HepG2 (cell line): ENCODE measurements around the gene ZFYVE26. TPM values are rescaled to one million over a fixed set of nuclear protein-coding genes. Genes with fewer than 3 reads are reported as not detected.

Experiments used
- ARID2 ChIP-seq: sonication (generic); formaldehyde crosslinking; IDR thresholded peaks from 2 replicates; pipeline ENCODE4 v1.8.1; 2022; ENCODE audit warnings: mild to moderate bottlenecking, missing genetic modification reagents, borderline replicate concordance
- ARID3A ChIP-seq: IDR thresholded peaks from 2 replicates; pipeline ENCODE4 v1.6.1; 2012; ENCODE audit warnings: low read depth, low read length, improper control_type of control experiment
- CHCHD3 ChIP-seq: sonication (generic); formaldehyde crosslinking; IDR thresholded peaks from 2 replicates; pipeline ENCODE4 v1.8.0; 2022; ENCODE audit warnings: mild to moderate bottlenecking, missing genetic modification reagents, moderate library complexity
- CREM ChIP-seq, 2 experiments: sonication (generic) in 1 of 2; formaldehyde crosslinking in 1 of 2; IDR thresholded peaks; 2 replicates each; pipeline versions ENCODE4 v1.4.0 to v1.6.1; 2016 to 2020; ENCODE audit warnings: antibody characterized with exemption in 1 of 2, mild to moderate bottlenecking in 1 of 2, missing genetic modification reagents in 1 of 2
- HIVEP1 ChIP-seq: sonication (generic); formaldehyde crosslinking; IDR thresholded peaks from 2 replicates; pipeline ENCODE4 v1.4.0; 2020; ENCODE audit warnings: mild to moderate bottlenecking, missing genetic modification reagents
- IKZF5 ChIP-seq: IDR thresholded peaks from 2 replicates; pipeline ENCODE4 v1.6.1; 2018; ENCODE audit warnings: missing genetic modification reagents, mild to moderate bottlenecking, missing compliant biosample characterization
- JARID2 ChIP-seq: sonication (generic); formaldehyde crosslinking; IDR thresholded peaks from 2 replicates; pipeline ENCODE4 v1.8.1; 2023; ENCODE audit warnings: missing genetic modification reagents, inconsistent platforms; ENCODE audit not compliant: insufficient replicate concordance
- KLF11 ChIP-seq: IDR thresholded peaks from 2 replicates; pipeline ENCODE4 v1.6.1; 2016; ENCODE audit warnings: missing compliant biosample characterization
- KLF6 ChIP-seq: IDR thresholded peaks from 2 replicates; pipeline ENCODE4 v1.8.0; 2016; ENCODE audit warnings: missing biosample characterization, missing genetic modification reagents
- NFAT5 ChIP-seq: sonication (generic); formaldehyde crosslinking; IDR thresholded peaks from 2 replicates; pipeline ENCODE4 v1.4.0; 2020; ENCODE audit warnings: missing genetic modification reagents
- PRMT3 ChIP-seq: sonication (generic); formaldehyde crosslinking; IDR thresholded peaks from 2 replicates; pipeline ENCODE4 v1.8.1; 2022; ENCODE audit warnings: low read depth, mild to moderate bottlenecking, moderate library complexity, missing genetic modification reagents, borderline replicate concordance
- ZBTB4 ChIP-seq: sonication (generic); formaldehyde crosslinking; IDR thresholded peaks from 2 replicates; pipeline ENCODE4 v1.4.0; 2020; ENCODE audit warnings: missing genetic modification reagents, mild to moderate bottlenecking, borderline replicate concordance
- ZNF557 ChIP-seq: sonication (generic); formaldehyde crosslinking; IDR thresholded peaks from 2 replicates; pipeline ENCODE4 v1.4.0; 2020; ENCODE audit warnings: missing genetic modification reagents
- ZNF83 ChIP-seq: sonication (generic); formaldehyde crosslinking; IDR thresholded peaks from 2 replicates; pipeline ENCODE4 v1.4.0; 2020; ENCODE audit warnings: missing genetic modification reagents, mild to moderate bottlenecking, borderline replicate concordance
- polyA plus RNA-seq, 8 experiments: library from polyadenylated mRNA; depleted of rRNA in 3 of 8; stranded (reverse) in 7 of 8; unstranded in 1 of 8; fragments of >200 nt; fragmentation: Illumina TruSeq in 4 of 8; extraction: Trizol in 4 of 8; gene quantifications; 2 replicates each; pipeline versions ENCODE4 v1.2.1 to v1.2.3, GENCODE V29; 2011 to 2016; ENCODE audit warnings: low read depth in 4 of 8, missing spikeins in 1 of 8, mixed read lengths in 1 of 8; ENCODE audit not compliant: insufficient read depth in 1 of 8
- total RNA-seq, 5 experiments: library from RNA; depleted of rRNA; stranded (reverse); fragments of >200 nt; fragmentation: Illumina TruSeq; extraction: Trizol; gene quantifications; 2 replicates each; pipeline ENCODE4 v1.2.3, GENCODE V29; 2016; ENCODE audit warnings: low read depth in 1 of 5
- TF ChIP-seq, protein P1 (sequence below): fragments of 450-650 bp; IDR thresholded peaks from 2 replicates; pipeline ENCODE4 v1.6.1; 2017

The ZFYVE26 gene
- total and polyA plus RNA-seq, 2 of the 13 experiments (the other 11 are each of a cell fraction or from before 2014, with no cell fraction given): 13.6 to 16.4 TPM

DNA sequence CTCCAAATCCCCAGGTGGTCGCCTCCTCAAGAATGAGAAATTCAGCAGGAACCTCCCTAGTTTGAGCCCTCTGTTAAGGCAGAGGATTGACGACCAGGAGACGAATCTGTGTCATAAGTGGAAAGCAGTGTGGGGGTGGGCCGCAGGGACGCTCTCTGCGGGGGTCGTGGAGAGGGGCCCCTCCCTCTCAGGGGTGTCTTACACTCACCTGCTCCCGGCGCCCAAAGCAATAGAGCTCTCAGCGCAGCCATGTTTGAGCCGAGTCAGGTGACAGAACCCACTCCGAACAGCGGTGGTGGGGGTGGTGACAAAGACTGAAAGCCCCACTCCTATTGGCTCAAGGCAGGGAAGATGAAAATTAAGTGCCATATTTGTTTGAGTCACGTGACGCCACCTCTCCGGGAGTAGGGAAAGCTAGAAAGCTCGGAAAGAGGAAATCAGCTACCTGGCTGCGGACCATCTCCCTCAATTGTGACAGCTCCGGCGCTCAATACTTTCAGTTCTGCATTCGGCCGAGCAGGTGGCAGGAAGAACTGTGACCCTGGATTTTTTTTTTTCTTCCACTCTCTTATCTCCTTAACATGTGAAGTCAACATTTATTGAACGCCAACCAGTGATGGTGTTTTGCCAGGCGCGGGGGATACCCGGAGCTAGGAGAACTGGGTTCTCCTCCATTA is at the start of gene ZFYVE26 (continued):
- TF ChIP-seq IKZF5 (CRISPR knock-in tag) (0 out of 2 replicates have a peak, but pooled peaks have one; percentile 17), ZBTB4 (no peak), HIVEP1 (CRISPR knock-in tag) (no peak; the same call in 1 of the 2 replicates), KLF11 (CRISPR knock-in tag) (0 out of 2 replicates have a peak, but pooled peaks have one; percentile 18), KLF6 (CRISPR knock-in tag) (no peak), CREM (IDR thresholded peaks at IDR 0.05) (peak; percentile 77), CREM (CRISPR knock-in tag; IDR thresholded peaks at IDR 0.05) (no peak), NFAT5 (CRISPR knock-in tag) (no peak), ARID3A (peak; percentile 21; the same call in 1 of the 2 replicates), PRMT3 (CRISPR knock-in tag) (no peak), ZNF557 (no peak), ARID2 (CRISPR knock-in tag) (no peak), ZNF83 (CRISPR knock-in tag) (no peak), CHCHD3 (CRISPR knock-in tag) (no peak), JARID2 (CRISPR knock-in tag) (no peak)
- TF ChIP-seq, protein P1, sequence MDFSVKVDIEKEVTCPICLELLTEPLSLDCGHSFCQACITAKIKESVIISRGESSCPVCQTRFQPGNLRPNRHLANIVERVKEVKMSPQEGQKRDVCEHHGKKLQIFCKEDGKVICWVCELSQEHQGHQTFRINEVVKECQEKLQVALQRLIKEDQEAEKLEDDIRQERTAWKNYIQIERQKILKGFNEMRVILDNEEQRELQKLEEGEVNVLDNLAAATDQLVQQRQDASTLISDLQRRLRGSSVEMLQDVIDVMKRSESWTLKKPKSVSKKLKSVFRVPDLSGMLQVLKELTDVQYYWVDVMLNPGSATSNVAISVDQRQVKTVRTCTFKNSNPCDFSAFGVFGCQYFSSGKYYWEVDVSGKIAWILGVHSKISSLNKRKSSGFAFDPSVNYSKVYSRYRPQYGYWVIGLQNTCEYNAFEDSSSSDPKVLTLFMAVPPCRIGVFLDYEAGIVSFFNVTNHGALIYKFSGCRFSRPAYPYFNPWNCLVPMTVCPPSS: no peak
